Stimulated activated naive CD8-positive, alpha-beta T cell treated with anti-CD3 and anti-CD28 coated beads, Interleukin-15, amount 100 ng/mL, for 72 hours (primary cell): ENCODE data around the gene TDG.

Experiments used
- ATAC-seq: fragments of 150-1000 bp; cut with Tn5 transposase; 2 replicates; pipeline ENCODE4 v1.10.0; 2021; ENCODE audit warnings: mild to moderate bottlenecking, moderate library complexity
- DNase-seq, 2 donors: peaks; one replicate each; pipeline ENCODE4 v3.0.0; 2021 to 2022
- H3K27ac Mint-ChIP-seq, 2 donors: one replicate each; pipeline ENCODE4 v1.8.0; 2022; ENCODE audit warnings: mild to moderate bottlenecking in 2 of 2, mixed read lengths in 2 of 2, moderate library complexity in 2 of 2
- H3K27me3 Mint-ChIP-seq: one replicate; pipeline ENCODE4 v1.8.0; 2022; ENCODE audit warnings: mixed read lengths
- H3K4me1 Mint-ChIP-seq: one replicate; pipeline ENCODE4 v1.8.0; 2022; ENCODE audit warnings: mild to moderate bottlenecking, mixed read lengths
- H3K4me3 Mint-ChIP-seq, 2 donors: one replicate each; pipeline ENCODE4 v1.8.0; 2022; ENCODE audit warnings: mild to moderate bottlenecking in 2 of 2, mixed read lengths in 2 of 2, moderate library complexity in 1 of 2
- H3K9me3 Mint-ChIP-seq, 2 donors: one replicate each; pipeline ENCODE4 v1.8.0; 2022; ENCODE audit warnings: mixed read lengths in 2 of 2

The TDG gene

GRCh38 chr12:103965590-103966504 lies at the start of gene TDG:
Gene TDG, plus strand, starts transcription at chr12:103965872. Its CDS starts 166 bp downstream, at chr12:103966038.
- DNase-seq (peak; percentile 94 to 99), ATAC-seq (peak; percentile 98)
- Mint-ChIP-seq H3K27me3 (no peaks in the 10 kb centered on the region), H3K9me3 (no peaks in the 10 kb centered on the region), H3K4me1 (peaks cover 63% of the 10 kb centered on the region), H3K4me3 (peak within 1 kb of the TSS; percentile 95 to 99), H3K27ac (peak within 1 kb of the TSS; percentile 95 to 99)

- H3K4me3 Mint-ChIP-seq, result no peak overlapping the region
- DNase-seq, result no peak
- no peak overlapping the region for H3K27ac Mint-ChIP-seq
- no peak for ATAC-seq
- no peaks in the 10 kb centered on the region for H3K27me3 Mint-ChIP-seq
- peaks cover 5 to 9% of the 10 kb centered on the region in 2 donors for H3K9me3 Mint-ChIP-seq
- peaks cover 12% of the 10 kb centered on the region for H3K4me1 Mint-ChIP-seq
Measured at GRCh38 chr12:103917873-103918272, 47.8 kb upstream of the TDG start.

- peak; percentile 65 to 80 for DNase-seq
- no peaks in the 10 kb centered on the region for H3K9me3 Mint-ChIP-seq
- H3K4me3 Mint-ChIP-seq, result peak overlapping the region; percentile 81 to 88
- ATAC-seq, result peak; percentile 60
- H3K4me1 Mint-ChIP-seq, result peaks cover 43% of the 10 kb centered on the region
- no peaks in the 10 kb centered on the region for H3K27me3 Mint-ChIP-seq
- H3K27ac Mint-ChIP-seq, result peak overlapping the region; percentile 72 to 91
Measured at GRCh38 chr12:103924761-103925641, 40.7 kb upstream of the TDG start.

- DNase-seq, result peak in 1 of 2 donors; percentile 76
- Mint-ChIP-seq H3K9me3 (no peaks in the 10 kb centered on the region), H3K4me1 (peaks cover 59% of the 10 kb centered on the region), H3K27ac (peak overlapping the region; percentile 98 to 99), H3K27me3 (no peaks in the 10 kb centered on the region), H3K4me3 (peak overlapping the region; percentile 87 to 88)
- ATAC-seq, result peak; percentile 1
Measured at GRCh38 chr12:103928682-103929045, 37.0 kb upstream of the TDG start.

GRCh38 chr12:103929046-103929783 lies 36.5 kb upstream of the TDG start:
- peak; percentile 57 for ATAC-seq
- H3K4me1 Mint-ChIP-seq, result peaks cover 58% of the 10 kb centered on the region
- peak overlapping the region; percentile 87 to 88 for H3K4me3 Mint-ChIP-seq
- peak; percentile 90 to 92 for DNase-seq
- peak overlapping the region; percentile 98 to 99 for H3K27ac Mint-ChIP-seq
- no peaks in the 10 kb centered on the region for H3K27me3 Mint-ChIP-seq
- H3K9me3 Mint-ChIP-seq, result no peaks in the 10 kb centered on the region

- DNase-seq, result no peak
- no peak for ATAC-seq
- peak overlapping the region; percentile 87 to 88 for H3K4me3 Mint-ChIP-seq
- peak overlapping the region; percentile 98 to 99 for H3K27ac Mint-ChIP-seq
- H3K9me3 Mint-ChIP-seq, result no peaks in the 10 kb centered on the region
- peaks cover 58% of the 10 kb centered on the region for H3K4me1 Mint-ChIP-seq
- no peaks in the 10 kb centered on the region for H3K27me3 Mint-ChIP-seq
Measured at GRCh38 chr12:103929784-103930033, 36.0 kb upstream of the TDG start.

GRCh38 chr12:103930034-103930786 lies 35.5 kb upstream of the TDG start, which contains the start of gene HSP90B1:
Gene HSP90B1, plus strand, starts transcription at chr12:103930410. Its CDS starts 106 bp downstream, at chr12:103930516.
- Mint-ChIP-seq H3K27me3 (no peaks in the 10 kb centered on the region), H3K9me3 (no peaks in the 10 kb centered on the region), H3K4me3 (peak within 1 kb of the TSS; percentile 87 to 88), H3K4me1 (peaks cover 58% of the 10 kb centered on the region), H3K27ac (peak within 1 kb of the TSS; percentile 98 to 99)
- DNase-seq (peak; percentile 99 to 100), ATAC-seq (peak; percentile 70)

- Mint-ChIP-seq H3K9me3 (no peaks in the 10 kb centered on the region), H3K27me3 (no peaks in the 10 kb centered on the region), H3K4me3 (peak overlapping the region; percentile 87 to 88), H3K27ac (peak overlapping the region; percentile 98 to 99), H3K4me1 (peaks cover 62% of the 10 kb centered on the region)
- no peak for ATAC-seq
- peak in 1 of 2 donors; percentile 31 for DNase-seq
Measured at GRCh38 chr12:103930787-103931735, 34.6 kb upstream of the TDG start.

- Mint-ChIP-seq H3K27me3 (no peaks in the 10 kb centered on the region), H3K27ac (peak overlapping the region in 1 of 2 donors; percentile 67), H3K4me3 (peak overlapping the region; percentile 87 to 88), H3K9me3 (no peaks in the 10 kb centered on the region), H3K4me1 (peaks cover 53% of the 10 kb centered on the region)
- DNase-seq, result no peak
- no peak for ATAC-seq
Measured at GRCh38 chr12:103933237-103933636, 32.4 kb upstream of the TDG start.

- ATAC-seq (no peak), DNase-seq (no peak)
- peaks cover 67% of the 10 kb centered on the region for H3K4me1 Mint-ChIP-seq
- H3K9me3 Mint-ChIP-seq, result no peaks in the 10 kb centered on the region
- H3K27ac Mint-ChIP-seq, result no peak overlapping the region
- H3K27me3 Mint-ChIP-seq, result no peaks in the 10 kb centered on the region
- peak overlapping the region in 1 of 2 donors; percentile 13 for H3K4me3 Mint-ChIP-seq
Measured at GRCh38 chr12:103936679-103937078, 29.0 kb upstream of the TDG start.

GRCh38 chr12:103944964-103945363 lies 20.7 kb upstream of the TDG start:
- H3K4me3 Mint-ChIP-seq, result no peak overlapping the region
- no peaks in the 10 kb centered on the region for H3K9me3 Mint-ChIP-seq
- DNase-seq (no peak), ATAC-seq (peak; percentile 29)
- H3K27ac Mint-ChIP-seq, result no peak overlapping the region
- no peaks in the 10 kb centered on the region for H3K27me3 Mint-ChIP-seq
- H3K4me1 Mint-ChIP-seq, result peaks cover 73% of the 10 kb centered on the region

- no peak for DNase-seq
- no peak for ATAC-seq
- Mint-ChIP-seq H3K27me3 (no peaks in the 10 kb centered on the region), H3K27ac (peak overlapping the region; percentile 63 to 94), H3K4me1 (peaks cover 75% of the 10 kb centered on the region), H3K9me3 (no peaks in the 10 kb centered on the region), H3K4me3 (peak overlapping the region; percentile 27 to 50)
Measured at GRCh38 chr12:103947871-103948555, 17.7 kb upstream of the TDG start.

GRCh38 chr12:103948746-103949406 lies 16.8 kb upstream of the TDG start:
- peak; percentile 50 for ATAC-seq
- peaks cover 83% of the 10 kb centered on the region for H3K4me1 Mint-ChIP-seq
- peak overlapping the region in 1 of 2 donors; percentile 12 for H3K4me3 Mint-ChIP-seq
- no peaks in the 10 kb centered on the region for H3K9me3 Mint-ChIP-seq
- DNase-seq, result peak in 1 of 2 donors; percentile 29
- H3K27ac Mint-ChIP-seq, result peak overlapping the region in 1 of 2 donors; percentile 76
- no peaks in the 10 kb centered on the region for H3K27me3 Mint-ChIP-seq
